Aorta (tissue), 5 donors: ENCODE measurements around the gene SPTBN1. TPM values are rescaled to one million over a fixed set of nuclear protein-coding genes. Genes with fewer than 3 reads are reported as not detected.
A peak's percentile ranks its signal among the peaks of the same experiment; 100 is the strongest.
"Not testable (repeated sequence)": the region's sequence is repeated elsewhere in the genome, so short reads cannot be mapped to it uniquely, and the experiment has no call there.

Experiments
- ATAC-seq: fragments of 200-7000 bp; cut with Tn5 transposase; one replicate; pipeline ENCODE4 v1.9.1; 2022; ENCODE audit warnings: moderate library complexity; ENCODE audit not compliant: low FRiP score
- DNase-seq, 2 donors: peaks; one replicate each; pipeline ENCODE4 v3.0.0-alpha.2; 2020
- H3K27ac ChIP-seq, 2 donors: one replicate each; pipeline ENCODE4 v1.5.1; 2013; ENCODE audit warnings: low read length in 2 of 2, mild to moderate bottlenecking in 2 of 2, moderate library complexity in 2 of 2, control low read depth in 1 of 2, inconsistent platforms in 1 of 2, low read depth in 1 of 2
- H3K27me3 ChIP-seq, 2 donors: one replicate each; pipeline ENCODE4 v1.6.1; 2013; ENCODE audit warnings: control low read depth in 1 of 2, low read length in 1 of 2, mild to moderate bottlenecking in 1 of 2, moderate library complexity in 1 of 2; ENCODE audit not compliant: insufficient read depth in 2 of 2, control insufficient read depth in 1 of 2
- H3K36me3 ChIP-seq, 2 donors: one replicate each; pipeline ENCODE4 v1.6.1; 2013; ENCODE audit warnings: control low read depth in 1 of 2, low read length in 1 of 2, mild to moderate bottlenecking in 1 of 2; ENCODE audit not compliant: insufficient read depth in 2 of 2, control insufficient read depth in 1 of 2
- H3K4me1 ChIP-seq, 2 donors: one replicate each; pipeline ENCODE4 v1.6.1; 2013; ENCODE audit warnings: low read length in 2 of 2, control low read depth in 1 of 2, mild to moderate bottlenecking in 1 of 2, moderate library complexity in 1 of 2; ENCODE audit not compliant: insufficient read depth in 2 of 2, control insufficient read depth in 1 of 2
- H3K4me3 ChIP-seq, 2 donors: one replicate each; pipeline ENCODE4 v1.5.1; 2013; ENCODE audit warnings: low read length in 2 of 2, control low read depth in 1 of 2, mild to moderate bottlenecking in 1 of 2
- H3K9me3 ChIP-seq: one replicate; pipeline ENCODE4 v1.6.1; 2013; ENCODE audit warnings: mild to moderate bottlenecking, low read length; ENCODE audit not compliant: control insufficient read depth
- WGBS, 2 donors: extraction: QIAGEN DNeasy Blood & Tissue Kit; methylation state at CpG; one replicate each; pipeline ENCODE4 v1.1.7; 2013; 5-methylcytosine and 5-hydroxymethylcytosine counted together
- intact Hi-C, 2 donors: fragments of 100-400 bp; cut with DNase I; formaldehyde crosslinking; loops; one replicate each; pipeline versions ENCODE4 v1.14.2 to v1.15.0; 2022
- polyA plus RNA-seq, 2 donors: library from polyadenylated mRNA; stranded (reverse); fragments of 200-250 nt; gene quantifications; one replicate each; pipeline ENCODE4 v1.2.3, GENCODE V29; 2013
- total RNA-seq, 2 donors: library from RNA; stranded (reverse); fragmentation: NEBNext Ultra II Directional; extraction: Animal tissue kit (Norgen Biotek cat#: 25700); gene quantifications; one replicate each; pipeline ENCODE4 v1.2.1, GENCODE V29; 2021
- donor health status: healthy with polysubstance abuse.
- donor health status: Bipolar disorder and iron deficiency.
- donor health status: DM: no; HTN: no; CAD: no.
- donor health status: DM: no; HTN: no; CAD: no.
- donor health status: DM: yes; HTN: yes; CAD: no.

SPTBN1 gene
- total and polyA plus RNA-seq, 4 donors, result 84.9 to 540 (median 218) TPM

- peaks cover 0 to 7% of the 10 kb centered on the region in 2 donors for H3K4me1 ChIP-seq
- no peak for ATAC-seq
- intact Hi-C loops, result no loop called here
- 66 to 67% methylated on average over 2 of the region's 2 CpGs for WGBS, 2 donors
- no peaks in the 10 kb centered on the region for H3K27me3 ChIP-seq
- H3K27ac ChIP-seq, result no peak overlapping the region
- DNase-seq, result no peak
- no peaks in the 10 kb centered on the region for H3K36me3 ChIP-seq
- H3K9me3 ChIP-seq, result no peaks in the 10 kb centered on the region
- H3K4me3 ChIP-seq, result no peak overlapping the region
Measured at GRCh38 chr2:54480025-54480424, 23.9 kb downstream of the SPTBN1 start.

- H3K9me3 ChIP-seq, result no peaks in the 10 kb centered on the region
- H3K36me3 ChIP-seq, result no peaks in the 10 kb centered on the region
- intact Hi-C loops, result no loop called here
- no peak overlapping the region for H3K27ac ChIP-seq
- DNase-seq, result no peak
- ATAC-seq, result no peak
- no peaks in the 10 kb centered on the region for H3K27me3 ChIP-seq
- no peak overlapping the region for H3K4me3 ChIP-seq
- WGBS, 2 donors, result 66 to 70% methylated on average over 3 of the region's 3 CpGs
- peaks cover 0 to 7% of the 10 kb centered on the region in 2 donors for H3K4me1 ChIP-seq
Measured at GRCh38 chr2:54481686-54482085, 25.6 kb downstream of the SPTBN1 start.

- 5 to 8% methylated on average over 5 of the region's 5 CpGs for WGBS, 2 donors
- Histone ChIP-seq H3K36me3 (no peaks in the 10 kb centered on the region), H3K9me3 (no peaks in the 10 kb centered on the region), H3K27ac (peak overlapping the region in 1 of 2 donors; percentile 7), H3K4me3 (no peak overlapping the region), H3K4me1 (peaks cover 0 to 7% of the 10 kb centered on the region in 2 donors), H3K27me3 (no peaks in the 10 kb centered on the region)
- DNase-seq (peak; percentile 76 to 86), ATAC-seq (peak; percentile 81)
- intact Hi-C loops, result no loop called here
Measured at GRCh38 chr2:54482715-54483114, 26.6 kb downstream of the SPTBN1 start.

- Histone ChIP-seq H3K4me1 (peaks cover 0 to 7% of the 10 kb centered on the region in 2 donors), H3K27ac (peak overlapping the region in 1 of 2 donors; percentile 7), H3K27me3 (no peaks in the 10 kb centered on the region), H3K9me3 (no peaks in the 10 kb centered on the region), H3K4me3 (no peak overlapping the region), H3K36me3 (no peaks in the 10 kb centered on the region)
- 20 to 30% methylated on average over 5 of the region's 5 CpGs for WGBS, 2 donors
- ATAC-seq (peak; percentile 58), DNase-seq (no peak)
- intact Hi-C loops, result no loop called here
Measured at GRCh38 chr2:54483426-54483825, 27.3 kb downstream of the SPTBN1 start.

GRCh38 chr2:54485756-54486155, 29.6 kb downstream of the SPTBN1 start:
- intact Hi-C loops, H3K36me3 ChIP-seq, H3K27ac ChIP-seq, H3K4me1 ChIP-seq, ATAC-seq, H3K27me3 ChIP-seq, H3K9me3 ChIP-seq, DNase-seq, H3K4me3 ChIP-seq: not testable (repeated sequence)
- WGBS, 2 donors, result 96 to 98% methylated on average over 18 to 35 of the region's 35 CpGs

- ATAC-seq (no peak), DNase-seq (no peak)
- no peaks in the 10 kb centered on the region for H3K36me3 ChIP-seq
- H3K4me3 ChIP-seq, result no peak overlapping the region
- H3K27ac ChIP-seq, result no peak overlapping the region
- intact Hi-C loops, result no loop called here
- WGBS, 2 donors, result 66 to 71% methylated on average over 4 of the region's 4 CpGs
- no peaks in the 10 kb centered on the region for H3K27me3 ChIP-seq
- H3K9me3 ChIP-seq, result no peaks in the 10 kb centered on the region
- H3K4me1 ChIP-seq, result peaks cover 0 to 12% of the 10 kb centered on the region in 2 donors
Measured at GRCh38 chr2:54486766-54487165, 30.6 kb downstream of the SPTBN1 start.

GRCh38 chr2:54490863-54491262, 34.7 kb downstream of the SPTBN1 start:
- no peak for DNase-seq
- H3K36me3 ChIP-seq, result no peaks in the 10 kb centered on the region
- H3K9me3 ChIP-seq, result no peaks in the 10 kb centered on the region
- intact Hi-C loops, result no loop called here
- no peaks in the 10 kb centered on the region for H3K27me3 ChIP-seq
- ATAC-seq, result no peak
- H3K4me1 ChIP-seq, result peaks cover 0 to 5% of the 10 kb centered on the region in 2 donors
- WGBS, 2 donors, result 57 to 69% methylated on average over 2 of the region's 2 CpGs
- no peak overlapping the region for H3K4me3 ChIP-seq
- no peak overlapping the region for H3K27ac ChIP-seq

- intact Hi-C loops, result no loop called here
- WGBS, 2 donors, result 74 to 75% methylated on average over 2 of the region's 2 CpGs
- Histone ChIP-seq H3K27me3 (no peaks in the 10 kb centered on the region), H3K9me3 (no peaks in the 10 kb centered on the region), H3K4me1 (peaks cover 0 to 5% of the 10 kb centered on the region in 2 donors), H3K36me3 (no peaks in the 10 kb centered on the region), H3K27ac (no peak overlapping the region), H3K4me3 (no peak overlapping the region)
- no peak for DNase-seq
- no peak for ATAC-seq
Measured at GRCh38 chr2:54492335-54492734, 36.2 kb downstream of the SPTBN1 start.

- intact Hi-C loops, result no loop called here
- WGBS, 2 donors, result 54 to 55% methylated on average over 3 of the region's 3 CpGs
- Histone ChIP-seq H3K9me3 (no peaks in the 10 kb centered on the region), H3K36me3 (no peaks in the 10 kb centered on the region), H3K4me3 (no peak overlapping the region), H3K27ac (no peak overlapping the region), H3K27me3 (no peaks in the 10 kb centered on the region), H3K4me1 (peaks cover 0 to 5% of the 10 kb centered on the region in 2 donors)
- DNase-seq (no peak), ATAC-seq (no peak)
Measured at GRCh38 chr2:54494087-54494486, 38.0 kb downstream of the SPTBN1 start.
